ENCODE results near the gene IL4. TPM values are rescaled to one million over a fixed set of nuclear protein-coding genes. Genes with fewer than 3 reads are reported as not detected.

The IL4 gene
- total and polyA plus RNA-seq, 2 donors from 2014 or later, result not detected

DNA sequence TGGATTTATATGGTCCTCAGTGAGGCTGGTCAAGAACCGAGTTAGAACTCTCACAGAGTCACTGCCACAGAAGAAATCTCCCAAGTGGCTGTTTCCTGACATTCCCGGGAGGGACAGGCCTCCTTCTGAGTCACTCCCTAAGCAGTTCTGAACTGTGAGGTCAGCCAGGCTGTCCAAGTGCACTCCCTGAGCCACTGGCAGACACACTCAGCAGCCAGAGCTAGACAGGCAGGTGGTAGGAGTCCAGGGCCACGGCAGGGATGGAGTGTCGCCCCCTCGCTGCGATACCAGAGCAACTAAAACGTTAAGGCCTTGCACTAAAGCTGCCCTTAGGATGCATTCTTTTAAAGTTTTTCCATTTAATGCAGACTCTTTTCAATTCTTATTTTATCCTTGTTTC is 3.4 kb downstream of the IL4 start:
- no peaks in the 10 kb centered on the region for H3K9me3 ChIP-seq (ENCODE audit: control insufficient read depth in 2 of 3, insufficient read depth in 1 of 3, low read length in 3 of 3)
- H3K4me1 ChIP-seq (ENCODE audit: control insufficient read depth in 2 of 3, insufficient read depth in 2 of 3, low read depth in 1 of 3, low read length in 3 of 3), result no peaks in the 10 kb centered on the region
- H3K36me3 ChIP-seq (ENCODE audit: control insufficient read depth in 2 of 3, insufficient read depth in 3 of 3, low read length in 3 of 3), result no peaks in the 10 kb centered on the region
- H3K27me3 ChIP-seq (ENCODE audit: control insufficient read depth, insufficient read depth, low read length), result no peaks in the 10 kb centered on the region
- intact Hi-C loops (cut with DNase I), result no loop called here
- H3K27ac ChIP-seq (ENCODE audit: low read depth in 2 of 2, low read length in 2 of 2), result no peak overlapping the region
- no peak overlapping the region for H3K4me3 ChIP-seq (ENCODE audit: low read length in 3 of 3)
- DNase-seq (no peak), FAIRE-seq (no peak)
- TF ChIP-seq, protein P1, sequence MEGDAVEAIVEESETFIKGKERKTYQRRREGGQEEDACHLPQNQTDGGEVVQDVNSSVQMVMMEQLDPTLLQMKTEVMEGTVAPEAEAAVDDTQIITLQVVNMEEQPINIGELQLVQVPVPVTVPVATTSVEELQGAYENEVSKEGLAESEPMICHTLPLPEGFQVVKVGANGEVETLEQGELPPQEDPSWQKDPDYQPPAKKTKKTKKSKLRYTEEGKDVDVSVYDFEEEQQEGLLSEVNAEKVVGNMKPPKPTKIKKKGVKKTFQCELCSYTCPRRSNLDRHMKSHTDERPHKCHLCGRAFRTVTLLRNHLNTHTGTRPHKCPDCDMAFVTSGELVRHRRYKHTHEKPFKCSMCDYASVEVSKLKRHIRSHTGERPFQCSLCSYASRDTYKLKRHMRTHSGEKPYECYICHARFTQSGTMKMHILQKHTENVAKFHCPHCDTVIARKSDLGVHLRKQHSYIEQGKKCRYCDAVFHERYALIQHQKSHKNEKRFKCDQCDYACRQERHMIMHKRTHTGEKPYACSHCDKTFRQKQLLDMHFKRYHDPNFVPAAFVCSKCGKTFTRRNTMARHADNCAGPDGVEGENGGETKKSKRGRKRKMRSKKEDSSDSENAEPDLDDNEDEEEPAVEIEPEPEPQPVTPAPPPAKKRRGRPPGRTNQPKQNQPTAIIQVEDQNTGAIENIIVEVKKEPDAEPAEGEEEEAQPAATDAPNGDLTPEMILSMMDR (IDR thresholded peaks at IDR 0.05; ENCODE audit: borderline replicate concordance, extremely low read depth, insufficient read depth), result no peak
- no peak overlapping the region for H3K9ac ChIP-seq (ENCODE audit: low read length in 3 of 3)

DNA sequence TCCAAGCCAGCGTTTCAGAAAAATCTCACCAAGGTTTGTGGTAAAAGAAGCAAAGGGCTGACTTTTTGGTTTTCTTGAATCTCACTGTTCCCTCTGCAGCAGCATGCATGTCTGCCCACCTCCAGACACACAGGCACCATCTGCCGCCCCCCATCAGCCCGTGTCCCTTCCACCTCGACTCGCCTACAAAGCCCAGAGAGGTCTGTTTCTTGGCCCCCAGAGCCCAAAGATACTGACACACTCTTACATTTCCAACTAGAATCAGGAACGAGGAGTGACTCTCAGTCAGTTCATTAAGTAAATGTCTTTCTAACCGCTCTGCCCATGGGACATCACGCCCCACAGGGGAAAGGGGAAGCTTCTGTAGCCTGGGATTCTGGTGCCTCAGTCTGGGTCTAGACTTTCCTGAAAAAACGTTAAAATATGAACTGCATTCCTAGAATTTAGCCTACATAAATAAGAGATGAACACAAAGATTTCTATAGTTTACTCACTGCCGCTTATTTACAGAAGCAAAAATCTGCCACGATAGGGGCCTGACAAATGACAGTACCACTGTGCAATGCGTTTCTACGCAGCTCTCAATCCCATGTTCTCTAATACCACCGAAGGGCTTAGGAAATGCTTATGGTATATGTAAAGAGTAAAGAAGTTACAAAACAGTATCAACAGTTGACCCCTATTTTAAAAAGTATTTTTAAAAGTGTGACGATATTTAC is 4.1 kb downstream of the IL4 start:
- TF ChIP-seq, protein P1 (IDR thresholded peaks at IDR 0.05; ENCODE audit: borderline replicate concordance, extremely low read depth, insufficient read depth), result no peak
- Histone ChIP-seq H3K27me3 (ENCODE audit: control insufficient read depth, insufficient read depth, low read length) (no peaks in the 10 kb centered on the region), H3K27ac (ENCODE audit: low read depth in 2 of 2, low read length in 2 of 2) (no peak overlapping the region), H3K4me3 (ENCODE audit: low read length in 3 of 3) (no peak overlapping the region), H3K4me1 (ENCODE audit: control insufficient read depth in 2 of 3, insufficient read depth in 2 of 3, low read depth in 1 of 3, low read length in 3 of 3) (no peaks in the 10 kb centered on the region), H3K36me3 (ENCODE audit: control insufficient read depth in 2 of 3, insufficient read depth in 3 of 3, low read length in 3 of 3) (no peaks in the 10 kb centered on the region), H3K9ac (ENCODE audit: low read length in 3 of 3) (no peak overlapping the region), H3K9me3 (ENCODE audit: control insufficient read depth in 2 of 3, insufficient read depth in 1 of 3, low read length in 3 of 3) (no peaks in the 10 kb centered on the region)
- intact Hi-C loops (cut with DNase I), result no loop called here
- FAIRE-seq (no peak), DNase-seq (no peak)

DNA sequence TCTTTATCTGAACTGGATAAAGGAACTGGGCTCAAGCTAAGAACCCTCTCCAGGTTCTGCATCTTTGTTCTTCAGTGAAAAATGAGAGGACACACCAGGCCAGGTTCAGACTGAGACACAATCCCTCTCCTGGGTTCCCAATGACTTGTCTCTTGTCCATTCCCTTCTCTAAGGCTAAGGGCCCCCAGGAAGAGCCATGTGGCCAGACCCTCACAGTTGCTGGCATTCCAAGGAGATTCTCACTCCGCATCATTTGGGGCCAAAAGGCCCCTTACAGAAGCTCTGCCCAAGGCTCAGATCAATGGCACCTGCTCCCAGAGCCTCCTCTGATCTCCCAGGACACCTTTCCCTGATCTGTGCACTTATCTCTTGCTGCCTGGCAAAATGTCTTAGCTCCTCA is 4.9 kb downstream of the IL4 start:
- intact Hi-C loops (cut with DNase I), result no loop called here
- TF ChIP-seq, protein P1 (IDR thresholded peaks at IDR 0.05; ENCODE audit: borderline replicate concordance, extremely low read depth, insufficient read depth), result no peak
- H3K9me3 ChIP-seq (ENCODE audit: control insufficient read depth in 2 of 3, insufficient read depth in 1 of 3, low read length in 3 of 3), result no peaks in the 10 kb centered on the region
- no peaks in the 10 kb centered on the region for H3K4me1 ChIP-seq (ENCODE audit: control insufficient read depth in 2 of 3, insufficient read depth in 2 of 3, low read depth in 1 of 3, low read length in 3 of 3)
- no peak for DNase-seq
- H3K9ac ChIP-seq (ENCODE audit: low read length in 3 of 3), result no peak overlapping the region
- no peak overlapping the region for H3K27ac ChIP-seq (ENCODE audit: low read depth in 2 of 2, low read length in 2 of 2)
- no peaks in the 10 kb centered on the region for H3K27me3 ChIP-seq (ENCODE audit: control insufficient read depth, insufficient read depth, low read length)
- H3K4me3 ChIP-seq (ENCODE audit: low read length in 3 of 3), result no peak overlapping the region
- no peak for FAIRE-seq
- H3K36me3 ChIP-seq (ENCODE audit: control insufficient read depth in 2 of 3, insufficient read depth in 3 of 3, low read length in 3 of 3), result no peaks in the 10 kb centered on the region

DNA sequence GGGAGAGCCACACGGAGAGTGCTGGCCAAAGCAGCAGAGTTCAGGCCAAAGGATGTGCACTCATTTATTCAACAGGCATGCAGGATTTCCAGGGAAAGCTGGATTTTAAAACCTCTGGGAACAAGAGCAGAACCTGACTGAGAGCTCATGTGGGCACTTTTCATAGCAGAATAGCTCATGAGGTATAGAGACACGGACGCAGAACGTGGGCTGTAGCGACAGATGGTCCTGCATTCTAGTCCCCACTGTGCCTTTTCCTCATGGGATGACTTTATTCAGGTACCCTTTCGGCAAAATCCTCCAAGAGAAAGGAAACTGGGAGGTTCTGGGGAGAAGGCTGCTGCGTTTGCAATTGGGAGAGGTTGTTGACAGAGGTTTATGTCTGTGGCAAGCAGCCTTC is 5.4 kb downstream of the IL4 start:
- intact Hi-C loops (cut with DNase I), result no loop called here
- no peaks in the 10 kb centered on the region for H3K4me1 ChIP-seq (ENCODE audit: control insufficient read depth in 2 of 3, insufficient read depth in 2 of 3, low read depth in 1 of 3, low read length in 3 of 3)
- H3K9me3 ChIP-seq (ENCODE audit: control insufficient read depth in 2 of 3, insufficient read depth in 1 of 3, low read length in 3 of 3), result no peaks in the 10 kb centered on the region
- FAIRE-seq (no peak), DNase-seq (no peak)
- no peak overlapping the region for H3K9ac ChIP-seq (ENCODE audit: low read length in 3 of 3)
- H3K36me3 ChIP-seq (ENCODE audit: control insufficient read depth in 2 of 3, insufficient read depth in 3 of 3, low read length in 3 of 3), result no peaks in the 10 kb centered on the region
- no peaks in the 10 kb centered on the region for H3K27me3 ChIP-seq (ENCODE audit: control insufficient read depth, insufficient read depth, low read length)
- no peak overlapping the region for H3K4me3 ChIP-seq (ENCODE audit: low read length in 3 of 3)
- TF ChIP-seq, protein P1 (IDR thresholded peaks at IDR 0.05; ENCODE audit: borderline replicate concordance, extremely low read depth, insufficient read depth), result no peak
- no peak overlapping the region for H3K27ac ChIP-seq (ENCODE audit: low read depth in 2 of 2, low read length in 2 of 2)
